ENCODE measurements around the gene PER2.

GRCh38 chr2:238295144-238296112, 7.0 kb upstream of the PER2 start:
- TF ChIP-seq CTCF (IDR thresholded peaks at IDR 0.05) (no peak), ZSCAN18 (CRISPR knock-in tag; IDR thresholded peaks at IDR 0.05) (no peak), ATF2 (CRISPR knock-in tag; IDR thresholded peaks at IDR 0.05; ENCODE audit: borderline replicate concordance, low read depth) (no peak), PREB (CRISPR knock-in tag; IDR thresholded peaks at IDR 0.05; ENCODE audit: borderline replicate concordance) (no peak), USF1 (CRISPR knock-in tag; IDR thresholded peaks at IDR 0.05) (no peak)
